Stimulated activated CD4-positive, alpha-beta T cell treated with anti-CD3 and anti-CD28 coated beads, Interleukin-1b, Interleukin-23, amount 100 ng/mL, for 4 hours (primary cell): Measurements from ENCODE around the gene SPINK8.
A peak's percentile ranks its signal among the peaks of the same experiment; 100 is the strongest.
"Not testable (repeated sequence)": the region's sequence is repeated elsewhere in the genome, so short reads cannot be mapped to it uniquely, and the experiment has no call there.

Source experiments
- DNase-seq, 2 donors: peaks; one replicate each; pipeline ENCODE4 v3.0.0-alpha.2; 2020; ENCODE audit warnings: low read depth in 2 of 2

Gene SPINK8

DNA sequence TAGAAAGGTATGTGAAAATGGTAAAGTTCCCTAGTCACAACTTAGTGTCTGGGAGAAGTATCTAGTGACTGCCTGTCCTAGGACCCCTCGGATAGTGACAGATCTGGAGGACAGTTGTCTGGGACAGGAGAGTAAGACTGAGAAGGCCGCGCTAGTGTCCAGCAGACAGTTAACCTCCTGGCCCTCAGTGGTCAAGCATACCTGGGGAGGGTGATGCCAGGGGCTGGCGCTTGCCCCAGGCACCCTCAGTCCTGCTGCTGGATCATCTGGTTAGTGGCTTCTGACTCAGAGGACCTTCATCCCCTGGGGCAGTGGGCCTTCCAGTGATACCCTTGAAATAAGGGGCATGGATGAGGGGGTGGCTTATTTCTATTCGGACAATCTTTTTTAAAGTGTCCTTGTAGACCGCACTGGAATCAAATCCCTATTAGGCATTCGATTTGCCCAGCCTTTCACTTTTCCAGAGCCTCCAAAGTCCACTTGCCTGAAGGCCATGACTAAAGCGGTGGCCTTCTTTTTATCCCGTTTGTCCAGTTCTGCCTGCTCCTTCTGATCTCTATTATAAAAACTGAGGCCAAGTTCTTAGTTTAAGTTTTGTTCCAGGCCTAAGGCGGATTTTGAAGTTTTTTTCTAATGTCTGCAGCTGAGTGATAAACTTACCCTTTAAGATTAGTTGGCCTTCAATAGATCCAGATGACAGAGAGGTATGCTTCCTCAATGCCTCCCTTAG, 1.6 kb downstream of the SPINK8 start:
- not testable (repeated sequence) for DNase-seq

DNA sequence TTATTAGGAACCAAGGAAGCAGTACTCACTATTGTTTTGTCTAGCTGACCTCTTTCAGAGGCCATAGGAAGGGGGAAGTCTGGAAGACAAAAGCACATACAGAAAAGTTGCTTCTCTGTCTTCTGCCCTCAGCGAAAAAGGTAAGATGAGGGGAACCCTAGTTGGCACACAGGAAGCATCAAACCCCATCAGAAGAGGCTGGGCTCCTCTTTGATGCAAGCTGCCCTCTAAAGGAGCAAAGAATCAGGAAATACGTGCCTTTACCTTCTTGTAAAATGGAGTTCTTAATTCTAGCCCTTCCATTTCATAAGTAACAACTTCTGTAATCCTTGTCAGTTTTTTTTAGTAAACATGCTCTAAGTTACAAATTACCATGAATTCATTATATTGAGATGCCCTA, 12.5 kb downstream of the SPINK8 start:
- no peak for DNase-seq

DNA sequence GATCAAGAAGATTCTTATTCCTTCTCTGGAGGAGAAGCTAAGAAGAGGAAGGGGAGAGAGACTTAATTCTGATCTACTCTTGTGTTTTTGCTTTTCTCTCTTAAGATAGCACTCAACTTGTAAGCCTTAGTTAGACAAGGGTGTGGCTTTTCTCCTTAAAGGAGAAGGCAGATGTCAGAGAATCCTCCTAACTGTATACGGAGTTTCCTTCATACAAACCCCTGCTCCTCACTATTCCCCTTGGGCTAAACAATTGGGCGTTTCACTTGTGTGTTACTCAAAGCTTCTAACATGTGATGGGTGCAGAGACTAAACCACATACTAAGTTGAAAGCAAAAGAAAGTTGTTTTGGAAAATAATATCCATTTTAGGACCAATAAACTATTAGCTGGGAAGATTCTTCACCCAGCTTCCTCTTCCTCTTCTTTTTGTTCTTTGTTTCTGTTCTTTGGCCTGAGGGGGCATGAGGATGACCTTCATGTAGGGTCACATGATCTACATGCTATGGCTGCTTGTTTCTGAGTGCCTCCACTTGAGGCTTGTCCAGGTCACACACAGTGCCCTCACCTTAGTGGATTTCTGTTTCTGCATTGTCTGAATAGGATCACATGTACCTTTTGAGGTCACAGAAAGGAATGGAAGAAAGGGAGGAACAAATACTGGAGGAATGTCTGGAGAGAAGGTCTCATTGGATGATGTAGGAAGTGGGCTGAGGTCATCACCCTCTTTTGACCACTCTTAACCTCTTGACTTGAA, 14.6 kb downstream of the SPINK8 start:
- DNase-seq: no peak

DNA sequence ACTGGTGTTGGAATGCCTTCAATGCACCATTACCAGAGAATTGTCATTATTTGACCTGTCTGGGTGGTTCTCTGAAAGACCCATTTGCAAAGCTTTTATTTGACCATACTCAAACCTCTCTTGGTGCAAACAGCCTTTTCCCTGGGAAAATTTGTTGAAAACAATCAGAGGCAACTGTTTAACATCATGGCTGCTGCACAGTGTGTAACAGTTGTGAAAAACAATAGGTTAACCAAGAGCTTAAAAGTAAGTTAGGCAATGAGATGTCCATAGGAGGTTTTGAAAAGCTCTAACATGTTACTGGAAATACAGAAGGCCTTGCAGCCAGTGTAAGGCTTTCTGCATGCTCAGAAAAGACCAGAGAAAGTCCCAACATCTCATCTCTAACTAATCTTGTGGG, 18.9 kb downstream of the SPINK8 start:
- no peak for DNase-seq

DNA sequence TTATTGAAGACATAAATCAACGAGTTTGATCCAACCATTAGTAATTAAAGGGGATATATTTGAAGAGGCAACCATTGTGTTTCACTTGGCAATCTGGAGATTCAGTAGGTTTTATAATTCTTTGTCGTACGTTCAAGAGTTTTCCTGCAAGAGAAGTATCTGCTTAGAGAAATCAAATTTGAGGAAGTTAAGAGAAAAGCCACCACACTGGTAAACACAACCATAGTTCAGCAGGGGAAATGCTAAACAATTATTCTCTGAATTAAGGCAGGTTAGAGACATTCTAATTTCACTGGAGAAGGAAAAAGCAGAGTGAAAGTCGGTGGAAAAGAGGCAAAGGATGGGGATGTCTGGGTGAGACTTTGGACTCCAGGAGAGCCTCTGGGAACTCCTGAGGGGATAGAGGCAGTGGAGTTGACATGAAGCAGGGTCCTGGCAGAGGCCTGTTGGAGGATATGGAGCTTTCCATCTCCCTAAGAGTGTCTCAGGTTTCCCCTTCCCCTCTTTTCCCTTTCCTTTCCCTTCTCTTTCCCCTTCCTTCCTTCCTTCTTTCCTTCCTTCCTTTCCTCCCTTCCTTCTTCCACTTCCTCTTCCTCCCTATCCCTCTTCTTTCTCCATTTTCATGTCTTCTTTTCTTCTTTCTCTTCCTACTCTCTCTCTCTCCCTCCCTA, 26.5 kb downstream of the SPINK8 start:
- no peak for DNase-seq

DNA sequence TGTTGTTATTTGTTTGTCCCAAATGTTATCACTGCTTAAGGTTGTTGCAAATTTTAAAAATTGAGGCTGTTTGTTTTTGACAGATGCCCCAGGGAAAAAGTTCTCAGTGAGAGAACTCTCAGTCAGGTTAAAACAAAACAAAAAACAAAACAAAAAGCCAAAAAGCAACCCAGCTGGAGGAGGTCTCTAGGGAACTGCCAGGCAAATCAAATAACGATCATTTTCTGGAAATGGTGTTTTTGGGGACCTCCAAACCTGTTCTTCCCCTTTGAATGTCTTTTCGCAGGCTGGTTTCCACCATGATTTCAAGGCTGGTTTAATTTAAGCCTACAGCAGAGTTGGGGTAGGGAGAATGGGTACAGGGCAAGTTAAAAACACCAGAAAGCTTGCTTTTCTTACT, 27.2 kb downstream of the SPINK8 start:
- no peak for DNase-seq

DNA sequence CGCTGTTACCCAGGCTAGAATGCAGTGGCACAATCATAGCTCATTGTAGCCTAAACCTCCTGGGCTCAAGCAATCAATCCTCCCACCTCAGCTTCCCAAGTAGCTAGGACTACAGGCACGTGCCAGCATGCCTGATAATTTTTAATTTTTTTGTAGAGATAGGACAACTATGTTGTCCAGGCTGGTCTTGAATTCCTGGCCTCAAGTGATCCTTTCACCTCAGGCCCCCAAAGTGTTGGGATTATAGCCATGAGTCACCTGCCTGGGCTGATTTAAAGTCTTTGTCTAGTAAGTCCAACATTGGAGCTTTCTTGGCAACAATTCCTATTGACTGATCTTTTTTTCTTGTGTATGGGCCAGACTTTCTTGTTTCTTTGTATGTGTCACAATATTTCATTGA, 28.1 kb downstream of the SPINK8 start:
- DNase-seq: no peak

DNA sequence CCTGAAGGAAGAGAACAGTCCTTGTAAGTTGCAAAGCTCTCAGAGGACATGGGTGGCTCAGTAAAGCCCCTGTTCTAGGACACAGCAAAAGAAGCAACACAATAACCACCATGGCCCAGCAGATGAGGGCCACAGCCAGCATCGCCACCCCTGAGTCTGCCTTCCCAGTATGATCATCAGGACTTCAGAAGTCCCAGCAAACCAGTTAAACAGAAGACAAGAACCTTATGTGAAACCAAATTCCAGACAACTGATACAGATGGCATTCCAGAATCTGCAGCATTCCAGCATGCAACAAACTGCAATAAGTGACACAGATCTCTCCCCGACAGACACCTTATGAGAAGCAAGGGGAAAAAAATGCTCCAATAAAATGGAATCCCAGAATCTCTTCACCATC, 30.4 kb downstream of the SPINK8 start:
- no peak for DNase-seq

DNA sequence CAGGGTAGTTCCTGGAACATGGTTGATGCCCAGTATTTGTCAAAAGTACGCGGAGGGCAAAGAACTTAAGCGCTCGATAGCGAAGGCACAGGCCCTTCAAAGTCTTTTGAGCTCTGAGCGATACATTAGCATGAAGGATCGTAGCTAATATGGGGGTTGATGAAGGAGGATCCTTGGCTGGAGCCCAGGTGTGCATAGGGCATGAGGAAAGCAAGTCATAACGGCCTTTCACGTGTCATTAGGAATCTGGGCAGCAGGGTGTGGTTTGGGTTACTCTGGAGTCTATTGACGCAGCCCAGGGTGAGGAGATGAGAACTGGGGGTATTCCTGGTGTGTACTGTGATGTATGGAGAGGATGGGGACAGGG, 31.7 kb downstream of the SPINK8 start:
- DNase-seq: peak in 1 of 2 donors; percentile 3

DNA sequence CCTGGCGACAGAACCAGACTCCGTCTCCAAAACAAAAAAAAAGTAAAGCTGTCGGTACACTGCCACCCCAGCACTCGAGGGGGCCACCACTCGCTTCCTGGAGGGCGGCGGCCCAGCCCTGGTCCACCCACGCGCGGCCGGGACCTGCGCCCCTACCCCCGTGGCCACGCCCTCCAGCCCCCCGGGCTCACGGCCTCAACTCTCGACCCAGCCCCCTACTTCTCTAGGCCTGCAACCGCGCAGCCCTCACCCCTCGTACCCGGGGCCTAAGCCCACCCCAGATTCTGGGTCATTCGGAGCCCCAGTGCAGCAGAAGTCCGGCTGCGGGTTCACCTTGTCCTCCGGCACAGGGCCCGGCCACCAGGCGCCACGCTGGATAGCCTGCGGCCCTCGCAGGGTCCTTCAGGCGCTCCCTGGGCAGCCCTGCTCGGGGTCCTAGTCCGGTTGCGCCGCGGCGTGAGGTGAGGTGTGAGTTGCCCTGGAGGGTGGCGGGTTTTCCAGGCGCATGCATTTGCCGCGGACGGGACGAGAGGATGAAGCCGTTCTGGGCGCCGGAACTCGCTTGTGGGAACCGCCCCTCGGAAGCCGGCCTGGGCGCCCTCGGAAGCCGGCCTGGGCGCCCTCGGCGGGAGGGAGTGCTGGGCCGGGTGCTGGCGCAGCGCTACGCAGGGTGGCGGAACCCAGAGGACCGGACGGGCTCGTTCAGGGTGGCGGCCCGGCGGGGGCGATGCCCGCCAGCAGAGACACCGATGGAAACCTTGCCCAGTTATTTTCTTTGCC, 32.3 kb downstream of the SPINK8 start, which contains the start of gene NME6:
Gene NME6 (minus strand): TSS at position 348 of the 780 bp plus-strand sequence.
- DNase-seq: peak; percentile 85 to 94

DNA sequence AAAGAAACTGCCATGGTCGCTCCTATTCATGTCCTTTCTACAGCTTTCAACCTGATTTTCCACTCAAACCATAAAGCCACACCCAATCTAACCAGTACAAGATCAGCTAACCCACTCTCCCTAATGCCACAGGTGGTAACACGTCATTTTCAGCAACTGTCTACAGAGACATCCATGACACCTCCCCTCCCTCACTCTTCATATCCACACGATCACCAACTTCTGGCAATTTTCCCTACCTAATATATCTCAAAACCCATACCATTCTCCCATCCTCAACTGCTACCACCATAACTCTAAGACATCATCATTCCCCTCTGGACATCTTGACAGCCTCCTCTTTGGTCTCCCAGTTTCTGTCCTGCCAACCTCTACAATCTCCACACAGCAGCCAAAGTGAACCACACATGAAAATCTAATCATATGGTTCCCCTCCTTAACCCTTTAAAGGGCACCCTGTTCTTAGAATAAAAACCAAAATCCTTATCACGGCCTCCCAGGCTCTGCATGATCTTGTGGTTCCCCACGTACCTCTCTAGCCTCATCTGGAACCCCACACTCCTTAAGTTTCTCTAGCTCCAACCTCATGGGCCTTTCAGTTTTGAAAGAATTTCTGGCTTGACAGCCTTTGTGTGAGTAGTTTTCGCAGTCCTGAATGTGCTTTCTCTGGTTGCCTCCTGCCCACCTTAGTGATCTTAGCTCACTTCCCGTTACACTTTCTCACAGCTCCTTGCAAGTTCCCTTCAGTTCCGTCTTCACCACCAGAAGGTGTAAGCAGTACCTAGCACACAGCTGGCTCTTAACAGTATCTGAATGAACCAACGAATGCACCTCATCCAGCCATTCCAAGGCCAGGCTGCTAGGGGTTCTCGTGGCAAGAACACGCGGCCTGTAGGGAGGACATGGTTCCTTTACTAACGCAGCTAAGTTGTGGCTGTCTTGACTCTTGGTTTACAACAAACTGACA, 33.4 kb downstream of the SPINK8 start:
- DNase-seq: peak; percentile 3 to 6

DNA sequence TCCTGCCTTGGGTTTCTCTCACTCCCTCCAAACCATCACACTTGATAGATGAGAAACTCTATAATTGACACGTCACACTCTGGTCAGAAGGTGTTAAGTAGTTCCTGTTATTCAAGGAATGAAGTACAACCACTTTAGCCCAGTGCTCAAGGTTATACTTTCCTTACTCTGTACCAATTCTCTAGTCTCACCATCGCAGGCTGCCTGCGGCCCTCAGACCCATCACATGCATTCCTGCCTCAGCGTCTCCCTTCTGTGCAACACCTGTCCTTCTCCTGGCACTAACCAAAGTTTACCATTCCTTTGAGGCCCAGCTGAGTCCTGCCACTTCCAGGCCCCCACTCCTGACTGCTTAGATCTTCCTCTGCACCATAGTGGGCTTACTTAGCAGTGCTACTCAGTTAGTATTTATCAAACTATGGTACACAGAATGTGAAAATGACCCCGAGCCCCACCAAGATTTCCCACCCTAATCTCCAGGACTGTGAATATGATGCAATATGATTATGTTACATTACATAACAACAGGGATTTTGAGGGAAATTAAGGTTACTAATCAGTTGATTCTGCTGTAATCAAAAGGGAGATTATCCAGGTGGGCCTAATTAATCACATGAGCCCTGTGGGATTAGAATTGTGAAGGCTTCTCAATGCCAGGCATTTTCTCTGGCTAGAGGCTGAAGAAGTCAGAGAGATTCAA, 36.2 kb downstream of the SPINK8 start:
- DNase-seq: no peak

DNA sequence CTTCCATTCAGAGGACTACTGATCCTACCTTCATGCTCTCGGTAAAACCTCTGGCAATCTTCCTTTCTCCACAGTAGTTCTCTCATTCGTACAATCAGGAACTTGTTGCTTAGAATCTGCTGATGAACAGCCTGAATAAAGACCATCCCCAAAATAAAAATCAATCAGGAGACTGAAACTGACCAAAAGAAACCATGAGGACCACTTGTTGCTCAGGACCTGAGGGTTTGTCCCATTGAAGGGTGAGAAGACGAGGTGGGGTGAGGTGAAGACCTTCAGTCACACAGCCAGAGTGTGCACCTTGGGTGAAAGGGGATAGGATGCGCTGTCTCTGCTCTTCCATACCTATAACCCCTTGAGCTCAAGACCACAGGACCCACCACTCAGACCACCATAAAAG, 36.8 kb downstream of the SPINK8 start:
- no peak for DNase-seq

DNA sequence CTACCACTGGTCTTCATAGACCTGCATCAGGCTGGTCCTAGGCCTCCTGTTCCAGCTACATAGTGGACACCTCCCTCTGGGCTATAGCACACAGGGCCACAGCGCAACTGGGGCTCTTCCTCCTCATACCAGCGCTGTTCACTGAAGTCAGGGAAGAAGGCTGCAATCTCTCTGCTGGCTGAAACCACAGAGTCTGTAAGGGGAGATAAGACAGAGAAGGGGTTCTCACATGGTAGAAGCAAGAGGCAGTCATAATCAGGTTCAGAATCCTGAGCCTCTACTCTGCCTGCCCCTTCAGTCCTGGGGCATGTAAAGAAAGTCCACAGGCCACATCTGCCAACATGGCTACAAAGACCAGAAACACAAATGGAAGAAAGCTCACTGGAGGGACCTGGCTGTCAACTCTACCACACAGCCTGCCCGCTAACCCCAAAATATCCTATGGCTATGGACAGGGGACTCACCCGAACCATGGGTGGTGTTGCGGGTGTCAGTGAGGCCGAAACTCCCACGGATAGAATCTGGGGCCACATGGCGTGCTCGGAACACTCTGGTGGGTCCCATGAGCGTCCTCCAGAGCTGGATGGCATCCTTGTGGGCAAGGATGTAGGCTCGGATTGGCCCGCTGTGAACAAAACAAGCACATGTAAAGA, 38.7 kb downstream of the SPINK8 start:
- no peak for DNase-seq

DNA sequence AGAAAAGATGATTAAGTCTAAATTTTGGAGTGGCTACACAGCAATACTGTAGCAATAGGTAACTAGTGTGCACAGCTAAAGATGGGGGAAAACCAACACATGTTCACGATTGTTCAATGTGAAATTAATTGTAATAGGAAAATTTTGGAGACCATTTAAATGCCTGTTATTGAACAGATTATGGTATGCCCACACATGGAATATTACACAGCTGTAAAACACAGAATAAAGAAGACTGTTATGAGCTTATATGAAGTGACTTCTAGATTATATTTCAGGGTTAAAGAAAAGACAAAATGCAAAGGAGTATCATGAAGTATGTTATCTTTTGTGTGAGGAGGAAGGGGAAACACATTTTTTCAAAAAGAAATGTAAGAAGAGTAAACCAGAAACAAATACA, 43.8 kb downstream of the SPINK8 start:
- no peak for DNase-seq

DNA sequence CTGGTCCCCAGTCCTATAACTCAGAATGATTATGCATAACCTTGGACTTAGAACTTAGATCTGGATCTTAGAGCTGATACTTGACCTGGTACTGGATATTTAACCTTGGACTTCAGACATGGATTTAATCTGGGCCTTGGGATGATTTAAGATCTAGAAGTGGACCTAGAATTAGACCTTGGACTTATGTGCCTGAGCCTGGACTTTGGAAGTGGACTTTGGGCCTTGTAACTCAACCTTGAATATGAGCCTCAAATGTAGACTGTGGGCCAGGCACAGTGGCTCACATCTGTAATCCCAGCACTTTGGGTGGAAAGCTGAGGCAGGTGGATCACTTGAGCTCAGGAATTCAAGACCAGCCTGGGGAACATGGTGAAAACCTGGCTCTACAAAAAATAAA, 46.4 kb downstream of the SPINK8 start:
- DNase-seq: no peak

DNA sequence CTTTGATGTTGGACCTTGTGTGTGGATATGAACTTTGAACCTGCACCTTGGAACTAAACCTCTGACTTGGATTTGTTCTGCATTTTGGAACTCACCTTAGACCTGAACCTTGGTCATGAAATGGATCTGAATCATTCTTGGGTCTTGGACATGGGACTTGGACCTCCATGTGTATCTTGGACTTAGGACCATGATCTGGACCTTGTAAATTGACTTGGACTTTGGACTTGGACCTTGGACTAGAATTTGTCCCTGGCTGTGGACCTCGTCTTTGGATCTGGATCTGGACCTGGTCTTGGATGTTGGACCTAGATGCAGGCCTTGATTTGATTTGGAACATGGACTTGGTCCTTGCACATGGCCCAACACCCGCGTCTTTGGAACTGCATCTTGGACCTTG, 47.2 kb downstream of the SPINK8 start:
- no peak for DNase-seq

DNA sequence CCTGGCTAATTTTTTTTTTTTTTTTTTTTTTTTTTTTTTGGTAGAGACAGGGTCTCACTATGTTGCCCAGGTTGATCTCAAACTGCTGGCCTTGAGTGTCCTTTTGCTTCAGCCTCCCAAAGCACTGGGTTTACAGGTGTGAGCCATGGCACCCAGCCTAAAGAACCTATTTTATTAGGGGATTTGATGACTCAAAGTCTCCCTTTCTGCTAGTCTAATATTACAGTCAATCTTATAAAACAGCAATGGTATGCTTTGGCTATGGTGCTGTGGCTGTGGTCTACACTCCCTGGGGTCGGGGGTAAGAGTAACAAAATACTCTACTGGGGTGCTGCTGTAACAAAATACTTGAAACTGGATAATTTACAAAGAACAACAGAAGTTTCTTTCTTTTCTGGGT, 47.8 kb downstream of the SPINK8 start:
- no peak for DNase-seq

DNA sequence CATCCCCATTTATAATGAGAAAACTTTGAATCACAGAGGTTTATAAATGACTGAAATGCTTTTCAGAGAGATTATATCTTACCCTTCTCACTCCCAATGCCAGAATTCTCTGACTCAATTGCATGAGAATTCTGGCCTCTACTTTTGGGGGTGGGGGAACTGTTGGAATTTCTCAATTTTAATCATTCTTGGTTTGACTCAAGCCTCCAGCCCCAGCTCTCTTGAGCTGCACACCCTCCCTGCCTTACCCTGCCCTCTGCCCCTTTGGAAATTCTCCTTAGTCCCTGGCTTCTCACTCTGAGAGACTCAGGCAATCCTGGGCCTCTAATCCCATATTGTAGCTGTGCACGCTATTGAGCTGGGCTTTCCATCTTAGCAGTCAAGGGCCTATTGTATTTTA, 48.3 kb downstream of the SPINK8 start:
- no peak for DNase-seq

DNA sequence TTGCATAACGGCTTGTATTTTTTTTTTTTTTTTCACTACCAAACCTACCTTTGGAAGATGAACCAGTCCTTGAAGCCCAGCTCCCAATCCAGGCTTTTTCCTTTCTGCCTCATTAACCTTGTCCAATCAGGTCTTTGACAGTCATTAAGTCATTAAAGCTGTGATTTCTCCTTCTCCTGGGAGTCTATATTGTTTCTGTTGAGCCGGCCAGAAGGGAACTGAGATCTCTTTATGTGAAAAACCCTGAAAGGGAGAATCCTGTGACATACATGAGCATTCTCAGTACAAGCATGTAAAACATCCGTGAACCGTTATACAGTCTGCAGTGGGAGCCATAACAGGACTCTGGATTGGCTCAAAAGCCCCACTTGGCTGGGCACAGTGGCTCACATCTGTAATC, 52.6 kb downstream of the SPINK8 start:
- no peak for DNase-seq
